ENCODE data around the gene PPFIA3. TPM values are rescaled to one million over a fixed set of nuclear protein-coding genes. Genes with fewer than 3 reads are reported as not detected.

PPFIA3 gene
- total RNA-seq, 1 experiment from 2014 or later, result 6.7 TPM

DNA sequence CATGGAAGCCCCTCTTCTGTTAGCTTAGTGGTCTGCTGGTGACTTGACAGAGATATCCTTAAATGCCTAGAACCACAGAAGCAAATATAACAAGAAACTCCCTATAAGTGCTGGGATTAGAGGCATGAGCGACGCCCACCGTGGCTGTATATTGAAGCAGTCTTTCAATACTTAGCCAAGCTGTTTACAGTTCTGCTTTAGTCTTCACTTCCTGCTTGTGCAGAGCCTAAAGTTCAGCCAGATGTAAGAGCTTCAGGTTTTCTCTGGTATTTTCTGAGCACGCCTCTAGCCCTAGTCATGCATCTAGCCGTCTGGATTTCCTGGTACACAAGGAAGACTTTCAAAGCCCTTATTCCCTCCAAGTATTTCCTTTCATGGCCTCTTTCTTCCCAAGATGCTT, 66.8 kb downstream of the PPFIA3 start:
- DNase-seq (ENCODE audit: unreplicated experiment), result no peak
- intact Hi-C loops (cut with micrococcal nuclease), result no loop called here
- Mint-ChIP-seq H3K9me3 (ENCODE audit: unreplicated experiment) (peaks cover 10% of the 10 kb centered on the region), H3K36me3 (ENCODE audit: insufficient read depth, unreplicated experiment) (peaks cover 6% of the 10 kb centered on the region), H3K27ac (ENCODE audit: low read depth, unreplicated experiment) (no peak overlapping the region), H3K4me3 (ENCODE audit: unreplicated experiment) (no peak overlapping the region), H3K27me3 (ENCODE audit: insufficient read depth, unreplicated experiment) (no peaks in the 10 kb centered on the region), H3K4me1 (ENCODE audit: insufficient read depth, unreplicated experiment) (no peaks in the 10 kb centered on the region)
- BruUV-seq (replicated peaks), result no TSS peak
- CTCF ChIA-PET, result interaction anchor here (1.2 kb wide), 2 partner anchors 12 to 89 kb away, joined by 3 read pairs; no protein-coding TSS in a partner anchor
- POLR2A ChIA-PET, result interaction anchor here (0.7 to 1.0 kb wide), 2 partner anchors 9 to 196 kb away, joined by 3 read pairs; no protein-coding TSS in a partner anchor
- TF ChIP-seq CTCF (IDR thresholded peaks at IDR 0.05; ENCODE audit: unreplicated experiment), result no peak

DNA sequence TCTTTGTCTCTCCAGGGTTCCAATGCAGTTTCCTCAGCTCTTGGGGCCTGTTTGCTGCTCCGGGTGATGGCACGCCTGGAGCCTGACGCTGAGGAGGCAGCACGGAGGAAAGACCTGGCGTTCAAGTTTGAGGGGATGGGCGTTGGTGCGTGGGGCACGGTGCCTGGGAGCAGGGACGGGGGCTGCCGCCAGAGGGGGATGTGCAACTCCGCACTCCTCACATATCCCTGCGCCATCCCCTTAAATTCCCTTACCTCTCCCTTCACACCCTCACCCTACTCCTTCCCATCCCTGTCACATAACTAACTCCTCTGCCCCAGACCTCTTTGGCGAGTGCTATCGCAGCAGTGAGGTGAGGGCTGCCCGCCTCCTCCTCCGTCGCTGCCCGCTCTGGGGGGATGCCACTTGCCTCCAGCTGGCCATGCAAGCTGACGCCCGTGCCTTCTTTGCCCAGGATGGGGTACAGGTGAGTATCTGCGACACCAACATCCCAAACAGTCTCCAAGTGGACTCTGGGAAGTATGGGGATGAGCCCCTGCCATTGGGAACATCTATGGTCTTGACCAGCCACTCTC, 69.4 kb downstream of the PPFIA3 start:
- DNase-seq (ENCODE audit: unreplicated experiment), result no peak
- no peak overlapping the region for H3K27ac Mint-ChIP-seq (ENCODE audit: low read depth, unreplicated experiment)
- ChIA-PET POLR2A (no interaction called here), CTCF (interaction anchor here (0.6 to 2.0 kb wide), 2 partner anchors 10 to 301 kb away, joined by 3 to 12 read pairs; no protein-coding TSS in a partner anchor)
- intact Hi-C loops (cut with micrococcal nuclease), result no loop called here
- H3K4me3 Mint-ChIP-seq (ENCODE audit: unreplicated experiment), result no peak overlapping the region
- H3K9me3 Mint-ChIP-seq (ENCODE audit: unreplicated experiment), result no peaks in the 10 kb centered on the region
- TF ChIP-seq CTCF (IDR thresholded peaks at IDR 0.05; ENCODE audit: unreplicated experiment), result no peak
- no peaks in the 10 kb centered on the region for H3K27me3 Mint-ChIP-seq (ENCODE audit: insufficient read depth, unreplicated experiment)
- no TSS peak for BruUV-seq (replicated peaks)
- no peaks in the 10 kb centered on the region for H3K4me1 Mint-ChIP-seq (ENCODE audit: insufficient read depth, unreplicated experiment)
- H3K36me3 Mint-ChIP-seq (ENCODE audit: insufficient read depth, unreplicated experiment), result peaks cover 6% of the 10 kb centered on the region

DNA sequence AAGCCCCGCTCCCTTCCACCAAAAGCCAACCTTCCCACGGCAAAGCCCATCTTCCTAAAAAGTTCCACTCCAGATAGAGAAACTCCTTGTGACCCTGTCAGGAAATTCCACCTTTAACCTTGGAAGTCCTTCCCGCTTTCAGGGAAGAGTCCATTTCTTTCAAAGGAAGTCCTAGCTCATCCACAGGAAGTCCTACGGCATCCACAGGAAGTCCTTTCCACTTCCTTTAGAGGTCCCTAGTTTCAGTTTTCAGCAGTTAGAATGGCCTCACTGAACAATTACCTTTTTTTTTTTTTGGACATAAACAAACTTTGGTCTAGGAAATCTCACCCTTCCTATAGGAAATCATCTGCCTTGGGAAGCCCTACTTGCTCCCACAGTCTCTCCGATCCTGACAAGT, 69.9 kb downstream of the PPFIA3 start:
- DNase-seq (ENCODE audit: unreplicated experiment), result no peak

GRCh38 chr19:49190781-49191180, 71.4 kb downstream of the PPFIA3 start:
- Mint-ChIP-seq H3K4me3 (ENCODE audit: unreplicated experiment) (no peak overlapping the region), H3K9me3 (ENCODE audit: unreplicated experiment) (no peaks in the 10 kb centered on the region), H3K36me3 (ENCODE audit: insufficient read depth, unreplicated experiment) (peaks cover 13% of the 10 kb centered on the region), H3K4me1 (ENCODE audit: insufficient read depth, unreplicated experiment) (no peaks in the 10 kb centered on the region), H3K27me3 (ENCODE audit: insufficient read depth, unreplicated experiment) (no peaks in the 10 kb centered on the region), H3K27ac (ENCODE audit: low read depth, unreplicated experiment) (no peak overlapping the region)
- DNase-seq (ENCODE audit: unreplicated experiment), result no peak
- ChIA-PET CTCF (interaction anchor here (0.6 kb wide), 1 partner anchor 58 kb away, joined by 3 read pairs; no protein-coding TSS in a partner anchor), POLR2A (no interaction called here)
- BruUV-seq (replicated peaks), result no TSS peak
- TF ChIP-seq CTCF (IDR thresholded peaks at IDR 0.05; ENCODE audit: unreplicated experiment), result no peak
- intact Hi-C loops (cut with micrococcal nuclease), result no loop called here

More for the DNA sequence above, 69.9 kb downstream of the PPFIA3 start:
- H3K4me3 Mint-ChIP-seq (ENCODE audit: unreplicated experiment), result no peak overlapping the region
- H3K36me3 Mint-ChIP-seq (ENCODE audit: insufficient read depth, unreplicated experiment), result peaks cover 6% of the 10 kb centered on the region
- intact Hi-C loops (cut with micrococcal nuclease), result no loop called here
- TF ChIP-seq CTCF (IDR thresholded peaks at IDR 0.05; ENCODE audit: unreplicated experiment), result no peak
- no peak overlapping the region for H3K27ac Mint-ChIP-seq (ENCODE audit: low read depth, unreplicated experiment)
- no peaks in the 10 kb centered on the region for H3K27me3 Mint-ChIP-seq (ENCODE audit: insufficient read depth, unreplicated experiment)
- no peaks in the 10 kb centered on the region for H3K4me1 Mint-ChIP-seq (ENCODE audit: insufficient read depth, unreplicated experiment)
- ChIA-PET CTCF (interaction anchor here (2.0 kb wide), 1 partner anchor 9 kb away, joined by 12 read pairs; no protein-coding TSS in a partner anchor), POLR2A (no interaction called here)
- no peaks in the 10 kb centered on the region for H3K9me3 Mint-ChIP-seq (ENCODE audit: unreplicated experiment)
- BruUV-seq (replicated peaks), result no TSS peak
